Measurements from ENCODE around the gene PCSK6.

Gene PCSK6

GRCh38 chr15:101489599-101490407, at the start of gene PCSK6:
Gene PCSK6, minus strand, starts transcription at chr15:101489707. Its CDS starts 37 bp downstream, at chr15:101489670.
- peak; percentile 62 for DNase-seq (ENCODE audit: low spot score)

- DNase-seq (ENCODE audit: low spot score): no peak
Observed at GRCh38 chr15:101538996-101539395, 49.5 kb upstream of the PCSK6 start.

DNA sequence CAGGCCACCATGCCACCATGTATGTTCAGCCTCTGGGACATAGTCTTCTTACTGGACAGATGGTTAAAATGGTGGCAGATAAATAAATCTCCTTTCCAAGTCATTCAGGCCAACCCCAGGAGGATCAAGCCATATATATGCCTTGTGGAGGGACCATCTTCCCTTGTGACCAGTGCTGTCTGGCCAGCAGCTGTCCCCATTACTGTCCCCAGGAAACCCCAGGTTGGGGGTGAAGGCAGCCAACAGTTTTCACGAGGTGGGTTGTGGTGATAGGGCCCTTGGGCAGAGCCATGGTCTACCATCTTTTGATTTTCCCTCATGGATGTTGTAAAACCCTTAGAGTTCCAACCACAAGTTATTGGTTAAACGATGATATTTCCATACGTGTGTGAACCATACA, 48.7 kb upstream of the PCSK6 start:
- DNase-seq (ENCODE audit: low spot score): no peak

GRCh38 chr15:101537483-101538080, 48.1 kb upstream of the PCSK6 start:
- DNase-seq (ENCODE audit: low spot score): no peak

GRCh38 chr15:101536875-101537405, 47.4 kb upstream of the PCSK6 start:
- peak; percentile 33 for DNase-seq (ENCODE audit: low spot score)

DNA sequence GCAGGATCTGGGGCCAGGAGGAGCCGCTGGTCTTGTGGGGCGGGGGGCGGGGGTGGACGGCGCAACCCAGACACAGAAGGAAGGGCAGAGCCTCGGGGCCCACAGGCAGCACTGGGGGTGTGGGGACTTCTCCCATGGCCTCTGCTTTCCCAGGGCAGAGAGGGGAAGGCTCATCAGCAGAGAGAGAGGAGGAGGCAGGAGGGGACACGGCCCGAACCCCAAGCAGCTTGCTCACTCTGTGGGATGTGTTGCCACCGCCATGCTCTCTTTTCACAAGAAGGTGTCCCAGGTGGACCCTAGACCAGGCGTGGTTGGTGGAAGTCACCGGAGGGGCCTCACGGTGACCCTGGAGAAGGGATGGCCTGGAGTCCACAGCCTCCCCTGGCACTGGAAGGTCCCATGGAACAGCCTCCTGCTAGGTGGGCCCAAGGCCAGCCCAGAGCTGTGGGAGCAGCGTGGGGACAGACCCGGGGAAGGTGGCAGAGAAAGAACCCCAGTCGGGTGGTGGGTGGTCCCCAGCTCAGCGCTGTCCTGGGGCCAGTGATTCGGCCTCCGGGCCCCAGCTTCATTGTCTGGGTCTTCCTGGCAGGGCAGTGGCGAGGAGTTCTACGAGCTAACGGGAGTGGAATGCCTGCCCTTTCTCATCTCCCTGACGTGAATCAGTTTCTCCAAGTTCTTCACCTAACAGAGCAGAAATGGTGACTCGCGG, 46.8 kb upstream of the PCSK6 start:
- peak; percentile 40 for DNase-seq (ENCODE audit: low spot score)

GRCh38 chr15:101535170-101535902, 45.8 kb upstream of the PCSK6 start:
- peak; percentile 38 for DNase-seq (ENCODE audit: low spot score)

DNA sequence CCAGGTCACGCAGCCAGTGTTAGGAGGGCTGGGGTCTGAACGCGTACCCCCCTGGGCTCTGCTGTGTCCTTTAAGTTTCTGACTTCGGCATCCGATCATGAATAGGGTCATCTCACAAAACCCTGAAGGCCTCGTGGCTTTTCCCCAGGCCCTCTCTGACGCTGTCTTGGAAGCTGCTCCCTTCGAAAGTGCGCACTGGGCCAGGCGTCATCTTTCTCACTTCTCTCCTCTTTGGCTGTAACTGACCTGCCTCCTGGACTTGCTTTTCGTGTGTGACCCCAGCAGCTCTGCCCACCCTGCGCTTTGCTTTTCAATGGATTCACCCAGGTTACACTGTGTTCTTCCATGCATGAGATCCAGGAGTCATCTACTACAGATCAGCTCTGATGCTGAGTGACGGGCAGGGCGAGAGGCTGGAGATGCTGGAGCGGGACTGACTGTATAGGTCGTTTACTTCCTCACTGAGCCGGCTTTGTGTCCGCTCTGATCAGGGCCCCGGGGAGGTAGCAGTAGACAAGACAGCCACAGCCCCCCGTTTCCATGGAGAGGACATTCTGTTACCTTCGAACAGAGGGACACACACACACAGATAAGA, 45.0 kb upstream of the PCSK6 start:
- peak; percentile 47 for DNase-seq (ENCODE audit: low spot score)

GRCh38 chr15:101533371-101534140, 44.0 kb upstream of the PCSK6 start:
- peak; percentile 32 for DNase-seq (ENCODE audit: low spot score)

GRCh38 chr15:101532865-101533264, 43.4 kb upstream of the PCSK6 start:
- no peak for DNase-seq (ENCODE audit: low spot score)

DNA sequence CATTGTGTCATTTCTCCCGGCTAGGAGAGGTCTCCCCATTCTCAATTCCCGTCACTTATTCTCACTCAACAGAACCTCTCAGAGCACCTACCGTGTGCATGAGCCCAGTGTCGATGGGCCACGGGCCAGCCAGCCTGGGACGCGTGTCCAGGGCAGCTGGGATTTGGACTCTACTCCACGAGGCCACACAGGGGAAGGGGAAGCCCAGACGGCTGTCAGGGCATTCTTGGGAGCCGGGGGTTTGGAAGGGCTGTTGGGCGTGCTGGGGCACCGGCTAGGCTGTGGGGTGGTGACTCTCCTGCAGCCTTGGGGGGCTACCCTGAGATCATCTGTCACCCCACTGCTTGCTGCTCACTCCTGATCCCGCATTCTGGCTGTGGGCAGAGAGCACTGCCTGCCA, 41.7 kb upstream of the PCSK6 start:
- peak; percentile 38 for DNase-seq (ENCODE audit: low spot score)

DNA sequence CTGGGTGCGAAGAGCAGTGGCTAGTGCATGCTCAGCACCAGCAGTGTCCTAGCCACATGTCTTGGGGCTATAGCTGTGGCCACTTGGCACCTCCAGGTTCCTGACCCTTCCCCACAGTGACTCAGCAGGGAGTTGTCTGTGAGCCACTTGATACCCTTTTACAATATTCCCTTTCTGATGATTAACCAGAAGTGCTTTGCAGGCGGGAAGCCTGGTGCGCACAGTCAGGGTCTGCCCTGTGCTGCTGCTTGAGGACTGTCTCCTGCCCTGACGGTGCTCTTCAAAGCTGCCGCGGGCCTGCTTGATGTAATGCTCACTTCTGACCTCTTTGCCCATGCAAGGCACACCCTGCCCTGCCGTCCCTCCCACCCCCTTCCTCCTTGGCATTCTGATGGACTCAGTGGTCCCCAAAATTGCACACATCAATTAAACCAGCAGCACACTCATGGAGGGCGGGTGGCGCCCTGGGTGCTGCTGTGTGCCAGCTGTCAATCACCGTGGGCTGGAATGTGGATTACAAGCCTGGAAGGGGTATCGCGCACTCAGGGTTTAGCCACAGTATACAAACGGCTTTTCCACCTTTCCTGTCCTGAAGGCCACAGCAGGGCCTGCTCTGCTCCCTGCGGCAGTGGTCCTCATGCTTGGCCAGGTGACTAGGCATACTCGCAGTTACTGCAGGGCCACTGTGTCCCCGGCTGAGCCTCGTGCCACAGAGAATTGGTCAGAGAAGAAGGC, 40.9 kb upstream of the PCSK6 start:
- peak; percentile 42 for DNase-seq (ENCODE audit: low spot score)

- peak; percentile 34 for DNase-seq (ENCODE audit: low spot score)
Observed at GRCh38 chr15:101528917-101529299, 39.4 kb upstream of the PCSK6 start.

DNA sequence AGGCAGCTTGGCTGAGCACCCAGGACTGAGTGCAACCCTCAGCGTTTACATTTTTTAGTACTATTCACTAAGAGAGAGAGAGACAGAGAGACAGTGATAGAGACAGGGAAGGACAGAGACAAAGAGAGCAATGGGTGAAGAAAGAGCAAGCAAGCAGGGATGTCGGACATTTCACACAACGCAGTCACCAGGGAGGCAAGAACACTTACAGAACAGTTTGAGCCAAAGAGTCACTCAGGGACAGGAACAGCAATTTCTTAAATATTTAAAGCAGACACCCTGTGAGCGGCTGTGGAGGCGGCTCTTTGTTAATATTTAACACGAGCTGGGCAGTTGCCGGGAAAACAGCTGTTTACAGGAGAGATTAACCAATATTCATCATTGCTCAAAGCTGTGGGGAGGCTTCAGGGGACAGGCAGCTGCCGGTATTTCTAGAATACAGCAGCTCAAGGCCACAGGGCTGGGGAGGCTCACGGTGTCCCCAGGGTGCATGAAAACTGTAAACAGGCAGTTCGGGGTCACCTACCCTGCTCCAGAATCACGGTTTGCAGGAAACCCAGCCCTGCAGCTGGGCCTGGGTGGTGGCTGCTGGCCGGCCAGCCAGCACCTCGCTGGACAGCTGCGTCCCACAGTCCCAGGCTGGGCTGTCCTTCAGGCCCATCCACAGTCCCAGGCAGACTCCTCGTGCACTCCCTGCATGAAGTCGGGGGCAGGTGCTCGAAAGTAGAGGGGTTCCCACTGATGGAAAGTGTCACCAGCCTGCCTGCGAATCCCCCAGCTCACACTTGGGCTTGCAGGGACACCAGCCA, 38.8 kb upstream of the PCSK6 start:
- peak; percentile 44 for DNase-seq (ENCODE audit: low spot score)

GRCh38 chr15:101526890-101527289, 37.4 kb upstream of the PCSK6 start:
- no peak for DNase-seq (ENCODE audit: low spot score)

DNA sequence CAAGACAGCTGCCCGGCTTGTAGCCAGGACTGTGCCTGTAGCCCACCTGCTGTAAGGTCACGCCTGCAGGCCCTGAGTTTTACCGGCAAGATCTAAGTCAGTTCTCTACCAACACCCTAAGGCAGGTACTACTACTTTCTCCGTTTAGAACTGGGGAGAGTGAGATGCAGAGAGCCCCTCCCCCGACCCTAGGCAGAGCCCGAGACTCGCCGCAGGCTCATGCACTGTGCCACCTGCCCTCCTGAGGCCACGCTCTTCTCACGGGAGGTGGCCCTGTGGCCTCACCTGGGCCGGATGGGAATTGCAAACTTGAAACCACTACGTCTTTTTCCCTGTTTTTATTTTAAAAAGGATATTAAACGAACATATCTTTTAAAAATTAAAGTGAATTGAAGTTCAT, 36.9 kb upstream of the PCSK6 start:
- peak; percentile 39 for DNase-seq (ENCODE audit: low spot score)

DNA sequence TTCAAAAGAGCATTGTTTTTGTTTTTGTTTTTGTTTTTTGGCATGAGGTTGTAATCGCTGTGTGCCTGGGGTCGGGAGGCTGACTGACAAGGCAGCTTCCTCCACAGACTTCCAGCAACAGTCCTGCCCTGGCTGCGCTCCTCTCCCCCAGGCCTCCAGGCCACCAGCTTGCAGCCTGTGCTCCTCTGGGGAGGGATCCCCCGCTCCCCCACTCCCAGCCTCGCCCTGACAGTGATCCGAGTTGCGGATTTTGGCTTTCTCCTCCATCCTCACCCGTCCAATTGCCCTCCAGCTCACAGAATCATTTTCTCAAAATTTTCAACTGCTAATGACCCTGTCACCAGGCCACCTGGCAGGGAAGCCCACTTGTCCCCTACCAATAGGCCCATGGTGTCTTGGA, 36.5 kb upstream of the PCSK6 start:
- peak; percentile 41 for DNase-seq (ENCODE audit: low spot score)

- no peak for DNase-seq (ENCODE audit: low spot score)
Observed at GRCh38 chr15:101525087-101525669, 35.7 kb upstream of the PCSK6 start.

DNA sequence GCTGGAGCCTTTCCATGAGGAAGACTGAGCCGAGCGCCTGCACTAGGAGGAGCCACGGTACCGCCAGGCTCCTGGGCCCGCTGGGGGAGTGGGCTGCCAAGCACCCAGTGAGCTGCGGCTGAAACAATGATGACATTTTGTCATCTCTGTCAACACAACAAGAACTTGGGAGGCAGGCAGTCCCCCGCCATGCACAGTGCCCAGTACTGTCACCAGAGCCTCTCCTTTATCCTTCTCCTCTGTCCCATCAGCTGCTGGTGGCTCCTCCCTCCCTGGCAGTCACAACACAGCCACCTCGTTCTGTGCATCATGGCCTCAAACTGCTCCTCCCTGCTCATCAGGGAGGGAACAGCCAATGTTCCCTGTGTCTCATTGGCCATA, 34.0 kb upstream of the PCSK6 start:
- peak; percentile 34 for DNase-seq (ENCODE audit: low spot score)

Data from ecto neural progenitor cell (in vitro differentiated cells).